Neural cell (in vitro differentiated cells): ENCODE measurements around the gene PCCA. TPM values are rescaled to one million over a fixed set of nuclear protein-coding genes. Genes with fewer than 3 reads are reported as not detected.
"Not testable (repeated sequence)": the region's sequence is repeated elsewhere in the genome, so short reads cannot be mapped to it uniquely, and the experiment has no call there.

Experiments used
- H2AFZ ChIP-seq: fragments of 200-600, 300-800 bp; sonication (generic), shearing (Covaris generic); 2 replicates; pipeline ENCODE4 v1.6.0; 2014; ENCODE audit warnings: low read depth, mild to moderate bottlenecking, antibody characterized with exemption, low read length, moderate library complexity
- H3F3A ChIP-seq: fragments of 200-600 bp; shearing (Covaris generic); 2 replicates; pipeline ENCODE4 v1.6.1; 2016; ENCODE audit warnings: mild to moderate bottlenecking, moderate library complexity, mixed read lengths, antibody characterized with exemption, low read length; ENCODE audit not compliant: insufficient read depth, poor library complexity, severe bottlenecking
- H3K27ac ChIP-seq: fragments of 200-600, 300-800 bp; sonication (generic), shearing (Covaris generic); 2 replicates; pipeline ENCODE4 v1.5.1; 2014; ENCODE audit warnings: mild to moderate bottlenecking, low read length, moderate library complexity
- H3K27me3 ChIP-seq: fragments of 300-800, 200-600 bp; sonication (generic), shearing (Covaris generic); 2 replicates; pipeline ENCODE4 v1.6.0; 2014; ENCODE audit warnings: mild to moderate bottlenecking, low read depth, low read length, moderate library complexity; ENCODE audit not compliant: insufficient read depth
- H3K36me3 ChIP-seq: fragments of 300-800, 200-600 bp; sonication (generic), shearing (Covaris generic); 2 replicates; pipeline ENCODE4 v1.5.1; 2014; ENCODE audit warnings: mild to moderate bottlenecking, antibody characterized with exemption, low read length, moderate library complexity; ENCODE audit not compliant: insufficient read depth
- H3K4me2 ChIP-seq: fragments of 300-800, 200-600 bp; sonication (generic), shearing (Covaris generic); 2 replicates; pipeline ENCODE4 v1.6.0; 2014; ENCODE audit warnings: mild to moderate bottlenecking, low read length
- H3K4me3 ChIP-seq: fragments of 300-800, 200-600 bp; sonication (generic), shearing (Covaris generic); 2 replicates; pipeline ENCODE4 v1.5.1; 2014; ENCODE audit warnings: mild to moderate bottlenecking, low read length, moderate library complexity
- H3K79me2 ChIP-seq: fragments of 200-600 bp; shearing (Covaris generic); replicated peaks from 2 replicates; pipeline ENCODE4 v1.6.0; 2014; ENCODE audit warnings: mild to moderate bottlenecking, low read length, moderate library complexity; ENCODE audit not compliant: insufficient read depth
- H3K9ac ChIP-seq: fragments of 300-800, 200-600 bp; sonication (generic), shearing (Covaris generic); 2 replicates; pipeline ENCODE4 v1.6.1; 2016; ENCODE audit warnings: mild to moderate bottlenecking, low read length, mixed read lengths
- H3K9me2 ChIP-seq: fragments of 200-600 bp; shearing (Covaris generic); 2 replicates; pipeline ENCODE4 v1.6.1; 2016; ENCODE audit warnings: mild to moderate bottlenecking, low read length, mixed read lengths; ENCODE audit not compliant: insufficient read depth
- H3K9me3 ChIP-seq: fragments of 200-600, 300-800 bp; sonication (generic), shearing (Covaris generic); 2 replicates; pipeline ENCODE4 v1.6.1; 2016; ENCODE audit warnings: mild to moderate bottlenecking, mixed run types, low read length, moderate library complexity, mixed read lengths
- H4K20me1 ChIP-seq: fragments of 200-600 bp; shearing (Covaris generic); 2 replicates; pipeline ENCODE4 v1.6.1; 2016; ENCODE audit warnings: mild to moderate bottlenecking, mixed run types; ENCODE audit not compliant: insufficient read depth
- EP300 ChIP-seq: fragments of 450-650 bp; conservative IDR thresholded peaks from 2 replicates; pipeline ENCODE4 v1.6.1; 2014; ENCODE audit warnings: antibody characterized with exemption, mild to moderate bottlenecking, moderate library complexity; ENCODE audit not compliant: poor library complexity, severe bottlenecking
- EZH2 ChIP-seq: fragments of 200-600, 300-800 bp; shearing (Covaris generic), sonication (generic); IDR thresholded peaks from 2 replicates; pipeline ENCODE4 v1.6.1; 2014; ENCODE audit warnings: antibody characterized with exemption, low read length, borderline replicate concordance, mild to moderate bottlenecking; ENCODE audit not compliant: insufficient read depth, poor library complexity, severe bottlenecking
- MXI1 ChIP-seq: fragments of 450-650 bp; conservative IDR thresholded peaks from 2 replicates; pipeline ENCODE4 v1.6.1; 2014; ENCODE audit warnings: antibody characterized with exemption, mild to moderate bottlenecking; ENCODE audit not compliant: poor library complexity, severe bottlenecking
- POLR2AphosphoS5 ChIP-seq: IDR thresholded peaks from 2 replicates; pipeline ENCODE4 v1.6.1; 2012
- RAD21 ChIP-seq: fragments of 450-650 bp; conservative IDR thresholded peaks from 2 replicates; pipeline ENCODE4 v1.6.1; 2014; ENCODE audit warnings: antibody characterized with exemption, mild to moderate bottlenecking, moderate library complexity
- SMC3 ChIP-seq: fragments of 450-650 bp; conservative IDR thresholded peaks from 2 replicates; pipeline ENCODE4 v1.6.1; 2014; ENCODE audit warnings: antibody characterized with exemption, mild to moderate bottlenecking, moderate library complexity; ENCODE audit not compliant: poor library complexity
- TAF1 ChIP-seq: IDR thresholded peaks from 2 replicates; pipeline ENCODE4 v1.6.1; 2012; ENCODE audit warnings: low read depth
- polyA plus RNA-seq: library from polyadenylated mRNA; depleted of rRNA; stranded (reverse); fragments of >200 nt; gene quantifications from 2 replicates; pipeline ENCODE4 v1.2.3, GENCODE V29; 2014
- TF ChIP-seq, protein P1 (sequence below): fragments of 450-650 bp; IDR thresholded peaks from 2 replicates; pipeline ENCODE4 v1.5.1; 2014; ENCODE audit warnings: antibody characterized with exemption, mild to moderate bottlenecking, moderate library complexity; ENCODE audit not compliant: poor library complexity, severe bottlenecking
- TF ChIP-seq, protein P2 (sequence below): IDR thresholded peaks from 2 replicates; pipeline ENCODE4 v1.6.1; 2012; ENCODE audit warnings: borderline replicate concordance

Gene PCCA
- polyA plus RNA-seq, 1 donor from 2014 or later: 17.0 TPM

DNA sequence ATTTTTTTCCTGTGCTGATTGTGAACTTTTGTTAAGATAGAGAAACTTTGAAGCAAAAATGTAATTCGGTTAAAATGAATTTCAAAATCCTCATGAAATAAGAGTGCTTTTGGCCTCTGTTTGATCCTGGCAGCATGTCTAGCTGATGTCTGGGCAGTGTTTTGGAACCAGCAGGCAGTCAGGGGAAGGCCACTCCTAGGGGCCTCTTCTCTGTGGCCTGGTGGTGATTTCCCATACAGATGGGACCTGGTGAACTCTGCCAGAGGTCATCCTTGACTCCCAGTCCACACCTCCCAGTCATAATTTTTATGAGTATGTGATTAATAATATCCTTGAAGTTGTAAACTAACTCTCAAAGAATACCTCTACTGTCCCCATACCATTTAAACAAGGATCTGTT is 226.6 kb downstream of the PCCA start:
- no peak overlapping the region for H3K4me3 ChIP-seq
- H3K9me2 ChIP-seq: no peaks in the 10 kb centered on the region
- H3K27ac ChIP-seq: no peak overlapping the region

DNA sequence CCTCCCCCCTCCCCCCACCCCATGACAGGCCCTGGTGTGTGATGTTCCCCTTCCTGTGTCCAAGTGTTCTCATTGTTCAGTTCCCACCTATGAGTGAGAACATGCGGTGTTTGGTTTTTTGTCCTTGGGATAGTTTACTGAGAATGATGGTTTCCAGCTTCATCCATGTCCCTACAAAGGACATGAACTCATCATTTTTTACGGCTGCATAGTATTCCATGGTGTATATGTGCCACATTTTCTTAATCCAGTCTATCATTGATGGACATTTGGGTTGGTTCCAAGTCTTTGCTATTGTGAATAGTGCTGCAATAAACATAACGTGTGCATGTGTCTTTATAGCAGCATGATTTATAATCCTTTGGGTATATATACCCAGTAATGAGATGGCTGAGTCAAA is 229.6 kb downstream of the PCCA start:
- H3K9ac ChIP-seq, H3K4me2 ChIP-seq, H3K36me3 ChIP-seq, H4K20me1 ChIP-seq, H3K79me2 ChIP-seq, H3K4me3 ChIP-seq, H3K9me2 ChIP-seq, H3K27me3 ChIP-seq, H2AFZ ChIP-seq, H3K27ac ChIP-seq, H3F3A ChIP-seq, H3K9me3 ChIP-seq: not testable (repeated sequence)

More for the DNA sequence above, 226.6 kb downstream of the PCCA start:
- no peaks in the 10 kb centered on the region for H4K20me1 ChIP-seq
- no peak overlapping the region for H3K9ac ChIP-seq
- no peaks in the 10 kb centered on the region for H3K9me3 ChIP-seq
- H3F3A ChIP-seq: no peaks in the 10 kb centered on the region
- H3K27me3 ChIP-seq: no peaks in the 10 kb centered on the region
- no peaks in the 10 kb centered on the region for H3K79me2 ChIP-seq
- no peak overlapping the region for H2AFZ ChIP-seq
- no peak for TF ChIP-seq EZH2
- TF ChIP-seq POLR2AphosphoS5: no peak
- TF ChIP-seq EP300: no peak
- no peak for TF ChIP-seq RAD21
- no peak for TF ChIP-seq MXI1
- no peak for TF ChIP-seq TAF1
- TF ChIP-seq, protein P1, sequence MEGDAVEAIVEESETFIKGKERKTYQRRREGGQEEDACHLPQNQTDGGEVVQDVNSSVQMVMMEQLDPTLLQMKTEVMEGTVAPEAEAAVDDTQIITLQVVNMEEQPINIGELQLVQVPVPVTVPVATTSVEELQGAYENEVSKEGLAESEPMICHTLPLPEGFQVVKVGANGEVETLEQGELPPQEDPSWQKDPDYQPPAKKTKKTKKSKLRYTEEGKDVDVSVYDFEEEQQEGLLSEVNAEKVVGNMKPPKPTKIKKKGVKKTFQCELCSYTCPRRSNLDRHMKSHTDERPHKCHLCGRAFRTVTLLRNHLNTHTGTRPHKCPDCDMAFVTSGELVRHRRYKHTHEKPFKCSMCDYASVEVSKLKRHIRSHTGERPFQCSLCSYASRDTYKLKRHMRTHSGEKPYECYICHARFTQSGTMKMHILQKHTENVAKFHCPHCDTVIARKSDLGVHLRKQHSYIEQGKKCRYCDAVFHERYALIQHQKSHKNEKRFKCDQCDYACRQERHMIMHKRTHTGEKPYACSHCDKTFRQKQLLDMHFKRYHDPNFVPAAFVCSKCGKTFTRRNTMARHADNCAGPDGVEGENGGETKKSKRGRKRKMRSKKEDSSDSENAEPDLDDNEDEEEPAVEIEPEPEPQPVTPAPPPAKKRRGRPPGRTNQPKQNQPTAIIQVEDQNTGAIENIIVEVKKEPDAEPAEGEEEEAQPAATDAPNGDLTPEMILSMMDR: no peak
- no peak for TF ChIP-seq SMC3
- H3K36me3 ChIP-seq: no peaks in the 10 kb centered on the region
- H3K4me2 ChIP-seq: no peak overlapping the region

DNA sequence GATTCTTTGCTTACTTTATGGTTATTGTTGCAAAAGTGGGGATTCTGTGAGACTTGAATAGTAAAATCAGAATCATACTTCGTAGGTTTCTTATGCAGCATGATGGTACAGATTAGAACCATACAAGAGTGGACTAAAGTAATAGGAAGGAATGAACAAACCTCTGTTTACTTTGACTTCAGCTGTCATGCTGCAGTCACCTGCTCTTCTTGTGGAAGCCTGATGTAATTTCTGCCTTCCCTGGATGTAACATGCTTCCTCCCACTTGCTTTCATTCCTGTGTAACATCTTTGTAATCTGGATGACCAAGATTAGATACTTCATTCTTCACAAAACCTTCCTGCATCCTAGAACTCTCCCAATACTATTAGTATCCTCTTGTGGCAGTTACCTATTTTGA is 235.0 kb downstream of the PCCA start:
- H3K4me2 ChIP-seq: no peak overlapping the region
- no peaks in the 10 kb centered on the region for H3K9me3 ChIP-seq
- H3K36me3 ChIP-seq: no peaks in the 10 kb centered on the region
- TF ChIP-seq TAF1 (no peak), RAD21 (no peak), SMC3 (no peak), POLR2AphosphoS5 (no peak), EP300 (no peak), MXI1 (no peak)
- TF ChIP-seq, protein P1: no peak
- TF ChIP-seq, protein P2, sequence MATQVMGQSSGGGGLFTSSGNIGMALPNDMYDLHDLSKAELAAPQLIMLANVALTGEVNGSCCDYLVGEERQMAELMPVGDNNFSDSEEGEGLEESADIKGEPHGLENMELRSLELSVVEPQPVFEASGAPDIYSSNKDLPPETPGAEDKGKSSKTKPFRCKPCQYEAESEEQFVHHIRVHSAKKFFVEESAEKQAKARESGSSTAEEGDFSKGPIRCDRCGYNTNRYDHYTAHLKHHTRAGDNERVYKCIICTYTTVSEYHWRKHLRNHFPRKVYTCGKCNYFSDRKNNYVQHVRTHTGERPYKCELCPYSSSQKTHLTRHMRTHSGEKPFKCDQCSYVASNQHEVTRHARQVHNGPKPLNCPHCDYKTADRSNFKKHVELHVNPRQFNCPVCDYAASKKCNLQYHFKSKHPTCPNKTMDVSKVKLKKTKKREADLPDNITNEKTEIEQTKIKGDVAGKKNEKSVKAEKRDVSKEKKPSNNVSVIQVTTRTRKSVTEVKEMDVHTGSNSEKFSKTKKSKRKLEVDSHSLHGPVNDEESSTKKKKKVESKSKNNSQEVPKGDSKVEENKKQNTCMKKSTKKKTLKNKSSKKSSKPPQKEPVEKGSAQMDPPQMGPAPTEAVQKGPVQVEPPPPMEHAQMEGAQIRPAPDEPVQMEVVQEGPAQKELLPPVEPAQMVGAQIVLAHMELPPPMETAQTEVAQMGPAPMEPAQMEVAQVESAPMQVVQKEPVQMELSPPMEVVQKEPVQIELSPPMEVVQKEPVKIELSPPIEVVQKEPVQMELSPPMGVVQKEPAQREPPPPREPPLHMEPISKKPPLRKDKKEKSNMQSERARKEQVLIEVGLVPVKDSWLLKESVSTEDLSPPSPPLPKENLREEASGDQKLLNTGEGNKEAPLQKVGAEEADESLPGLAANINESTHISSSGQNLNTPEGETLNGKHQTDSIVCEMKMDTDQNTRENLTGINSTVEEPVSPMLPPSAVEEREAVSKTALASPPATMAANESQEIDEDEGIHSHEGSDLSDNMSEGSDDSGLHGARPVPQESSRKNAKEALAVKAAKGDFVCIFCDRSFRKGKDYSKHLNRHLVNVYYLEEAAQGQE: no peak
- H3K27ac ChIP-seq: no peak overlapping the region
- H3K9me2 ChIP-seq: no peaks in the 10 kb centered on the region
- H4K20me1 ChIP-seq: no peaks in the 10 kb centered on the region
- no peak overlapping the region for H2AFZ ChIP-seq
- H3K79me2 ChIP-seq: no peaks in the 10 kb centered on the region
- H3K4me3 ChIP-seq: no peak overlapping the region
- no peaks in the 10 kb centered on the region for H3F3A ChIP-seq
- H3K27me3 ChIP-seq: no peaks in the 10 kb centered on the region
- no peak overlapping the region for H3K9ac ChIP-seq
